Calu3 (cell line): ENCODE results near the gene RNF152. TPM values are rescaled to one million over a fixed set of nuclear protein-coding genes. Genes with fewer than 3 reads are reported as not detected.

Experiments
- BruUV-seq: library from RNA; stranded (reverse); fragments of 400-500 nt; replicated peaks from 2 replicates; lab custom pipeline; 2021; lab: Mats Ljungman, UMichigan
- CTCF ChIA-PET: fragments of 300-600 bp; sonication (Branson Sonifier 250); formaldehyde crosslinking; loops from one replicate; lab custom pipeline; 2022; ENCODE audit warnings: antibody characterized with exemption; lab: Charles Lee
- DNase-seq: peaks from one replicate; pipeline ENCODE4 v3.0.0; 2022
- H3K27ac Mint-ChIP-seq: one replicate; pipeline ENCODE4 v1.8.0; 2022; ENCODE audit warnings: mixed read lengths; ENCODE audit not compliant: unreplicated experiment
- H3K27me3 Mint-ChIP-seq: one replicate; pipeline ENCODE4 v1.8.0; 2022; ENCODE audit warnings: mixed read lengths; ENCODE audit not compliant: unreplicated experiment
- H3K36me3 Mint-ChIP-seq: one replicate; pipeline ENCODE4 v1.8.0; 2022; ENCODE audit warnings: mild to moderate bottlenecking, moderate library complexity, mixed read lengths; ENCODE audit not compliant: insufficient read depth, unreplicated experiment
- H3K4me1 Mint-ChIP-seq: one replicate; pipeline ENCODE4 v1.8.0; 2022; ENCODE audit warnings: mild to moderate bottlenecking, low read depth, mixed read lengths; ENCODE audit not compliant: unreplicated experiment
- H3K4me3 Mint-ChIP-seq: one replicate; pipeline ENCODE4 v1.8.0; 2022; ENCODE audit warnings: mild to moderate bottlenecking, low read depth, moderate library complexity, mixed read lengths; ENCODE audit not compliant: unreplicated experiment
- H3K9me3 Mint-ChIP-seq: one replicate; pipeline ENCODE4 v1.8.0; 2022; ENCODE audit warnings: low read depth, mixed read lengths; ENCODE audit not compliant: unreplicated experiment
- intact Hi-C: fragments of 100-400 bp; cut with micrococcal nuclease; formaldehyde crosslinking; loops from one replicate; pipeline ENCODE4 v1.10.0; 2022; ENCODE audit not compliant: unreplicated experiment
- total RNA-seq: library from RNA; stranded (reverse); gene quantifications from 2 replicates; pipeline ENCODE4 v1.2.3, GENCODE V29; 2022
- TF ChIP-seq, protein P1 (sequence below): fragments of 200-600 bp; IDR thresholded peaks from one replicate; pipeline ENCODE4 v1.8.0; 2022; ENCODE audit warnings: antibody characterized with exemption; ENCODE audit not compliant: unreplicated experiment

The RNF152 gene
- total RNA-seq, 1 experiment from 2014 or later, result 1.0 TPM

DNA sequence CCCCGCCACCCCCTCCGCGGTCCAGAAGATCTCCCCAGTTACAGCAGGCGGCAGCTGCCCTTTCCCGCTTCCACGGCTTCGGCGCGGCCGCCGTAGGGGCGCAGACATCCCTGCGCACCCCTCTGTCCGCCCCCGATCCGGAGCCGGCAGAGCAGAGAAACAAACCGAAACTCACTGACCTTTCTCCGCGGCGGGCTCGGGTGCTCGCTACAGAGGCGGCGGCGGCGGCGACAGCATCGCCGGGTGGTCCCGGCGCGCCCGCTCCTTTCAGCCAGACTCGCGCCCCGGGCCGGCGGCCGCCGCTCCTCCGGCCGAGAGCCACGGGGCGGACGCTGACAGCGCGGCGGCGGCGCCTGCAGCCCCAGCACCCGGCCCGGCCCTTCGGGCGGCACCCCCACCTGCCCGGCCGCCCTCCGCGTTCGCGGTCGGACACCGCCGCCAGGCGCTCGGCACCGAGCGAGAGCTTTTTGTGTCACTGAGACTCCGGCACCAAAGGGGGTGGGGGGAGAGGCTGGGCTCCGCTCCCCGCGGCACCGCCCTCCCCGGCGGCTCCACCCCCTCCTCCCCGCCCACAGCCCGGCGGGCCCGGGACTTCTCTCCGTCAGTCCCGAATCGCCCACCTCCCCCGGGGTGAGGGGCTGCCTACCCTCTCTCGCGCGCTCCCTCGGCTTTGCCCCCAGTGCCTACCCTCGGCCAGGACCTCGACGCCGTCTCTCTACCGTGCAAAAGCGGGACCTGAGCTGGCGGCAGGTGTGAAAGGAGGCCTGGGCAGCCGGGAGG, 1.4 kb upstream of the RNF152 start:
- no peaks in the 10 kb centered on the region for H3K9me3 Mint-ChIP-seq

DNA sequence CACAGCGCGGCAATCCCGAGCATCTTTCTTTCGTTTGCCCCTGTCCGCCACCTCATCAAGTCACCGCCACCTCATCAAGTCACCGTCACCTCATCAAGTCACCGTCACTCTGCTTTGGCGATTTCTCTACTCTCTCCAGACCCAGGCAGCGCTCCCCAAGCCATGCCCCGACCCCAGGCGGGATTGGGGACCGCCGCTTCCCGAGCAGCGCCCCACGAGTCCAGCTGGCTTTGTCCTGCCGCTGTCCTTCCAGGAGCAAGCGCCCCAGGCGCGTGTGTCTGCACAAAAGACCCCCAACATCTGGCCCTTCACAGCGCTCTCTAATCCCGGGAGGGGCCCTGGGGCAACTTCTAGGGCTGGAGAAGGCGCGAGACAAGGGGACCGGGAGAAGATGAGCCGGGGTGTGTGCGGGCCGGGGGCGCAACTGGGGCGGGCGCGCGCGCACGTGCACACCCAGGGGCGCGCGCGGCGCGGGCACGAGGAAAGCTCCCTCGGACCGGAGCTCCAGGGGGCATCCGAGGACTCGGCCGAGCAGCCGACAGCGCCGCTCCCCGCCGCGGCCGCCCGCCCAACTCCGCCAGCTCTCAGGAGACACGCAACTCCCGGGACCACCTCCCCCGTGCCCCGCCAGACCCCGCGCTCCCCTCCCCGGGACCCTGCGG, 633 bp upstream of the RNF152 start:
- Mint-ChIP-seq H3K4me3 (peak overlapping the region; percentile 82), H3K4me1 (peaks cover 16% of the 10 kb centered on the region), H3K36me3 (peaks cover 24% of the 10 kb centered on the region), H3K9me3 (no peaks in the 10 kb centered on the region), H3K27ac (no peak overlapping the region), H3K27me3 (peaks cover 27% of the 10 kb centered on the region)
- CTCF ChIA-PET, result interaction anchor here (0.6 to 2.0 kb wide), 5 partner anchors 33 to 571 kb away, joined by 3 to 6 read pairs (median 5); no protein-coding TSS in a partner anchor
- TF ChIP-seq, protein P1, sequence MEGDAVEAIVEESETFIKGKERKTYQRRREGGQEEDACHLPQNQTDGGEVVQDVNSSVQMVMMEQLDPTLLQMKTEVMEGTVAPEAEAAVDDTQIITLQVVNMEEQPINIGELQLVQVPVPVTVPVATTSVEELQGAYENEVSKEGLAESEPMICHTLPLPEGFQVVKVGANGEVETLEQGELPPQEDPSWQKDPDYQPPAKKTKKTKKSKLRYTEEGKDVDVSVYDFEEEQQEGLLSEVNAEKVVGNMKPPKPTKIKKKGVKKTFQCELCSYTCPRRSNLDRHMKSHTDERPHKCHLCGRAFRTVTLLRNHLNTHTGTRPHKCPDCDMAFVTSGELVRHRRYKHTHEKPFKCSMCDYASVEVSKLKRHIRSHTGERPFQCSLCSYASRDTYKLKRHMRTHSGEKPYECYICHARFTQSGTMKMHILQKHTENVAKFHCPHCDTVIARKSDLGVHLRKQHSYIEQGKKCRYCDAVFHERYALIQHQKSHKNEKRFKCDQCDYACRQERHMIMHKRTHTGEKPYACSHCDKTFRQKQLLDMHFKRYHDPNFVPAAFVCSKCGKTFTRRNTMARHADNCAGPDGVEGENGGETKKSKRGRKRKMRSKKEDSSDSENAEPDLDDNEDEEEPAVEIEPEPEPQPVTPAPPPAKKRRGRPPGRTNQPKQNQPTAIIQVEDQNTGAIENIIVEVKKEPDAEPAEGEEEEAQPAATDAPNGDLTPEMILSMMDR, result no peak
- intact Hi-C loops, result no loop called here
- no TSS peak for BruUV-seq
- peak; percentile 64 for DNase-seq

More for the DNA sequence above, 1.4 kb upstream of the RNF152 start:
- H3K4me3 Mint-ChIP-seq, result peak overlapping the region; percentile 82
- peaks cover 27% of the 10 kb centered on the region for H3K27me3 Mint-ChIP-seq
- H3K36me3 Mint-ChIP-seq, result peaks cover 24% of the 10 kb centered on the region
- intact Hi-C loops, result no loop called here
- CTCF ChIA-PET, result interaction anchor here (0.6 to 2.0 kb wide), 8 partner anchors 13 to 572 kb away, joined by 3 to 6 read pairs (median 4); no protein-coding TSS in a partner anchor
- no TSS peak for BruUV-seq
- H3K27ac Mint-ChIP-seq, result peak overlapping the region; percentile 42
- H3K4me1 Mint-ChIP-seq, result peaks cover 16% of the 10 kb centered on the region
- DNase-seq, result peak; percentile 81
- TF ChIP-seq, protein P1, result no peak

DNA sequence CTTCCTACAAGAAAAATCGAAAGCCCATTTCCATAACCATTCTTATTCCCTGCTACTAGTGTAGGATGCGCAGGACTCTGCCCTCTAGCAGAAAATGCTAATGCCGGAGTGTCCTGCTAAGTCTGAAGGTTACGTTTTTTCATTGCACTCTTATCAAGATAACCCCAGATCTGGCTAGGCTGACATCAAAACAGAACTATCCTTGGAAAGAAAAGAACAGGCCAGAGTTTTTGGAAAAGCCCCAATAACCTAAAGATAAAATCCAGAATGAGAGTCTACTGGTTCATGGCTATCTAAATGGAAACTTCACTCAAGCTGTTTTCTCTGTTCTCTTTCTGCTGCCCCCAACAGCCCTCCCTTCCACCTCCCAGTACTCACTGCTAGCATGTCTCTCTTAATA, 913 bp downstream of the RNF152 start:
- no TSS peak for BruUV-seq
- H3K27me3 Mint-ChIP-seq, result peaks cover 27% of the 10 kb centered on the region
- TF ChIP-seq, protein P1, result no peak
- CTCF ChIA-PET, result no interaction called here
- peaks cover 4% of the 10 kb centered on the region for H3K4me1 Mint-ChIP-seq
- DNase-seq, result no peak
- H3K9me3 Mint-ChIP-seq, result no peaks in the 10 kb centered on the region
- H3K36me3 Mint-ChIP-seq, result peaks cover 24% of the 10 kb centered on the region
- intact Hi-C loops, result no loop called here
- H3K27ac Mint-ChIP-seq, result no peak overlapping the region
- H3K4me3 Mint-ChIP-seq, result no peak overlapping the region

DNA sequence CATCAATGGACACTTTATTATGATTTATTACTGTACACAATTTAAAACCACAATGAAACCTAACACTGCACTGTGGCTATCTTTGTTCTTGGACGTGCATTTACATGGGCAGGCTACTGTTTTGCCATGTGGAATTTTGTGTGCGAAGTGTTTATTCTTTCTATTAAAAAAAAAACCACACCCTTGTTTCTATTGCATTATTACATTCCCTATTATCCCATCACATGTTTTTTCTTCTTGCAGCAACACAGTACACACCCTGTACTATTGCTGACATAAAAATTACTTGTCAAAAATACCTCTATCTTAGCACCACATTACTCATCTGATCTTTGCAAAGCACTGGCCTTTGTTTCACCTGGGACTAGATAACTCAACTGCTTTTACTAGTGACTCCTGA, 1.5 kb downstream of the RNF152 start:
- H3K4me1 Mint-ChIP-seq, result no peaks in the 10 kb centered on the region
- H3K4me3 Mint-ChIP-seq, result no peak overlapping the region
- TSS peak; percentile 41 for BruUV-seq
- DNase-seq, result no peak
- TF ChIP-seq, protein P1, result no peak
- CTCF ChIA-PET, result no interaction called here
- peaks cover 27% of the 10 kb centered on the region for H3K27me3 Mint-ChIP-seq
- no peak overlapping the region for H3K27ac Mint-ChIP-seq
- no peaks in the 10 kb centered on the region for H3K9me3 Mint-ChIP-seq
- intact Hi-C loops, result no loop called here
- peaks cover 24% of the 10 kb centered on the region for H3K36me3 Mint-ChIP-seq
